ENCODE data around the gene ZBED2.
A peak's percentile ranks its signal among the peaks of the same experiment; 100 is the strongest.
"Not testable (repeated sequence)": the region's sequence is repeated elsewhere in the genome, so short reads cannot be mapped to it uniquely, and the experiment has no call there.

Gene ZBED2, protein sequence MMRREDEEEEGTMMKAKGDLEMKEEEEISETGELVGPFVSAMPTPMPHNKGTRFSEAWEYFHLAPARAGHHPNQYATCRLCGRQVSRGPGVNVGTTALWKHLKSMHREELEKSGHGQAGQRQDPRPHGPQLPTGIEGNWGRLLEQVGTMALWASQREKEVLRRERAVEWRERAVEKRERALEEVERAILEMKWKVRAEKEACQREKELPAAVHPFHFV

DNA sequence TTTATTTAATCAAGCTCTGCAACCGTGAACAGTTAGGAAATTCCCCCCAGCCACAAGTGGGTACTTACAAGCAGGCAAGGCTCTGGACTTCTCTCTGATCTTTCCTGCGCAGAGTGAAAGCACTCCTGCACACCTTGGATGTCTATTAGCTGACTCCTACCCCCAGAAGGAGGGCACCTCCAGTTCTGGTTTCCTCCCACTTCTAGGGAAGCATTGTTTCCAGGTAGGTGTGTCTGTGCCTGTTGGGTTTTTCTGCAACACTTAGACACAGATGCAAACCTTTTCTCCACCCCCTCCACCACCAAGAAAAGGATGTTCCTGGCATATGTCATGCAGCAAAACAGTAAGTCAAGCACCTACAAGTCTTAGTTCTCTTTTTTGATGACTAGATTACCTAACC, at the start of gene ZBED2:
Gene ZBED2 (minus strand): TSS at position 115 of the 400 bp plus-strand sequence. CDS start 1,145 bp downstream, outside the sequence.
- peak; percentile 56 for DNase-seq
- ATAC-seq, result peak; percentile 83

- DNase-seq (no peak), ATAC-seq (no peak)
Measured at GRCh38 chr3:111639316-111639715, 44.2 kb upstream of the ZBED2 start.

- DNase-seq (no peak), ATAC-seq (no peak)
Measured at GRCh38 chr3:111636366-111636885, 41.3 kb upstream of the ZBED2 start.

GRCh38 chr3:111635403-111635802, 40.3 kb upstream of the ZBED2 start:
- no peak for ATAC-seq
- DNase-seq, result no peak

- not testable (repeated sequence) for DNase-seq, ATAC-seq
Measured at GRCh38 chr3:111630638-111631037, 35.5 kb upstream of the ZBED2 start.

DNA sequence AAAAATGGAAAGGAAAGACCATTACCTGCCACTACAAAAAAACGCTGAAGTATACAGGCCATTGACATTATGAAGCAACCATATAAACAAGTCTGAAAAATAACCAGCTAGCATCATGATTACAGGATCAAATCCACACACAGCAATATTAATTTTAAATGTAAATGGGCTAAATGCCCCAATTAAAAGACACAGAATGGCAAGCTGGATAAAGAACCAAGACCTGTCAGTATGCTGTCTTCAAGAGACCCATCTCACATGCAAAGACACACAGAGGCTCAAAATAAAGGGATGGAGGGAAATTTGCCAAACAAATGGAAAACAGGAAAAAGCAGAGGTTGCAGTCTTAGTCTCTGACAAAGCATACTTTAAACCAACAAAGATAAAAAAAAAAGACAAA, 33.9 kb upstream of the ZBED2 start:
- ATAC-seq, DNase-seq: not testable (repeated sequence)

DNA sequence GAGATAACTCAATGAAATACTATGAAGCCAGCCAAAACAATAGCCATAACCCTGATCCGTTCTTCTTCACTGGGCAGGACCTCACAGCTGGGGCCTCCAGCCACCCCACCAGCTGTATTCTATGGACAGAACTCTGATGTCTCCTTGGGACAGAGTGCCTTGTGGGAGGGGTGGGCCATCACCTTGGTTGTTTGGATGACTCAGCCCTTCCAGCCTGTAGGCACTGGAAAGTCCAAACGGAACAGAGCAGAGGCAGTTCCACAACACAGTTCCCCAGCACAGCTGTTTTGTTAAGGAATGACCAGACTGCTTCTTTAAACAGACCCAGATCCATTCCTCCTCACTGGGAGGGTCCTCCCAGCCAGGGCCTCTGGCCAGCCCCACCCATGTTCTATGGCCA, 31.9 kb upstream of the ZBED2 start:
- DNase-seq (no peak), ATAC-seq (peak; percentile 40)

DNA sequence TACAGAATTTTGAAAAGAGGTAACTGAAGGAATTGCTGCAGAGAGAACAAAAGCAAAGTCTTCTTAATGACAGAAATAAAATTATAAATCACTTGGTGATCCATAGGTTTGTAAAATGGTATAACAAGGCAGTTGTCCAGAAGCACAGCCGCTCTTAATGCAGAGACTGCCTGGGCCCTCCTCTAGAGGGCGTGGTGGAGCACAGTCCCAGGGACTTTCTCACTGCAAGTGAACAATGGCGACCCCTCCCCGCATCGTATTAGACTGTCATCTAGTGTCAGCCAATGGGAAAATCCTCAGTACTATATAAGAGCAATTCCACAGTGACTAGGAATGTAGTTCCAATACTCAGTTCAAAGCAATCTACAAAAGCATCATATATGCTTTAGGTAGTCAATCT, 26.4 kb upstream of the ZBED2 start:
- DNase-seq (peak; percentile 71), ATAC-seq (no peak)

DNA sequence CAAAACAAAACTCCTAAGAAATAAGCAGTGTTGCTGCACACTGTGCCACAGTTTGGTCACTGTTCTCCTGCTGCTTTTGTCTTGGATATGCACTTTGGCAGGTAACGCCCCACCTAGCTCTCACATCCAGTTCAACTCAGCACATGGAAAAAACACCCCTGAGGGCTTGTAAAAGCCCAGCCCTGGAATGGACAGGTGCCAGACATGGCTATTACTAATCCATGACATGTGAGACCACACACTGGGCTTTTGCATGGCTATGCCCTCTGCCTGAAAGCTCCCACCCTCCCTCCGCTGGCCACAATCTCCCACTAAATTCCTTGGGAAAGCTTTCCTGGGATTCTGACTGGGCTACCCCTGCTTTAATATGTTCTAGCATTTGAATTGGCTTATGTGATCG, 24.7 kb upstream of the ZBED2 start:
- ATAC-seq (no peak), DNase-seq (no peak)

- DNase-seq (no peak), ATAC-seq (no peak)
Measured at GRCh38 chr3:111618945-111619344, 23.8 kb upstream of the ZBED2 start.

GRCh38 chr3:111617912-111618601, 22.9 kb upstream of the ZBED2 start:
- ATAC-seq (no peak), DNase-seq (peak; percentile 33)

DNA sequence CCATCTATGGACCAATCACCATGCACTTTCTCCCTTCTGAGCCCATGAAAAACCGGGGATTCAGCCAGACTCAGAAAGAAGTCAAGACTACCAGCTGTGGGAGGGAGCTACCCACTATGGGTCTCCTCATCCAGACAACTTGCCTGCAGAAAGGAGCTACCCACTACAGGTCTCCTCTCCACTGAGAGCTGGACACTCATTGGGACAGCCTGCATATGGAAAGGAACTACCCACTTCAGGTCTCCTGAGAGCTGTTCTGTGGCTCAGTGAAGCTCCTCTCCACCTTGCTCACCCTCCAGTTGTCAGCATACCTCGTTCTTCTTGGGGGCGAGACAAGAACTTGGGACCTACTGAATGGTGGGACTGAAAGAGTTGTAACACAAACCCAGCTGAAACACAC, 22.3 kb upstream of the ZBED2 start:
- DNase-seq, result peak; percentile 24
- ATAC-seq, result no peak

DNA sequence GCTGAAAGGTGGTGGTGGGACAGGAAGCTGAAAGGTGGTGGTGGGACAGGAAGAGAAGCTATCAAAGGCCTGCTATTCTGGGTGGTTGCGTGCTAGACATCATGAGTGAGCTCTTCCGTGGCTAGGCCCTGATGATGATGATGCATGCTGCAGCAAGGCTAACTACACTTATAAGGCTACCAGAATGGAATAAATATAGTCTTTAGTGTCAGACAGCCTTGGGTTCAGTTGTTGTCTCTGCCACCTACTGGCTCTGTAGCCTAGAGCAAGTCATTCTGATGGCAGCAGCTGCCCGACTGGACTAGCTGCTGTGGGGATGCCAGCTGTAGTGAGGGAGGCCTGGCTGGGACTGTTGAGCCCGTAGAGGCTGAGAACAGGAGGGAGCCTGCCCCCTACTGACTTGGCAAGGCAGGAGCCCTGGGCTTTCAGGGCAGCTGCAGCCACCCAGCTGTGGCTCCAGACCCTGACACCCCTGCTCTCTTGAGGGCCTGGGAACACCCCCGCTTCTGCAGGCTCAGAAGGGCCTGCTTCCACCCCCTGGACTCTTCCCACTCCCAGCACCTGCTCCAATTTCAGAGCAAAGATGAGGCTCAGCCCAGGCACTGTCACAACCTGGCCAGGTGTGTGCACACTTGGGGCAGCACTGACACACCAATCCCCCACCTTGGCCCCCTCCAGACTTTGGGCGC, 21.4 kb upstream of the ZBED2 start:
- peak; percentile 74 for DNase-seq

DNA sequence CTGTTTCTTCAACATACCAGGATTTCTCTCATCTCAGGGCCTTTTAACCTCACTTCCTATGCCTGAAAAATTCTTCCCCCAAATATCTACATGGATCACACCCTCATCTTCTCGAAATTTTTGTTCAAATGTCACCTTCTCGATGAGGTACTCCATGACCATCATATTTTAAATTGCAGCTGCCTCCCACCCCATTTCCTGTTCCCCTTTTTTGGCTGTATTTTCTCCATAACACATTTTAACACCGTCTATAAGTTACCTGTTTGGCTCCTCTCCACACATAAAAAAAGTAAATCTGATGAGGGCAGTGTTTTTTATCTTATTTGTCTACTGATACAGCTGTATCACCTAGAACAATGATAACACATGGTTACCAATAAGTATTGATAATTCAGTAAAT, 20.7 kb upstream of the ZBED2 start:
- no peak for DNase-seq
- no peak for ATAC-seq

More for the DNA sequence above, 21.4 kb upstream of the ZBED2 start:
- peak; percentile 87 for ATAC-seq

DNA sequence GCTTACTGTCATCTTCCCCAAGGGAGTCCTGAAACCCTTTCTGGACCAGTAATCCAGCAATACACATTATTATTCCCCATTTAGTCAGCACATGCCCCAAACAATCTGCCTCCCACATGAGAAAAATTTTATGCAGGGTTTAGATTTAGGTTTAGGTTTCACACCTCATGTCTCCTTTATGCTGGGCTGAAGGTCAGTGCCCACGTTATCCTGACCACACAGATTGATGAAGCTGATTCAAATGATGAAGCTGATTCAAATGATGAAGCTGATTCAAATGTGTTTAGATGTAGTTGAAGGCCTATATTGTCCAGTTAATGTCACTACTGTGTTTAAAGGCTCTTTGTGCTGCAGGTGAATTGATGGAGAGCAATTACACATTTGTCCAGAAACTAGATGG, 18.1 kb upstream of the ZBED2 start:
- DNase-seq (no peak), ATAC-seq (peak; percentile 24)

DNA sequence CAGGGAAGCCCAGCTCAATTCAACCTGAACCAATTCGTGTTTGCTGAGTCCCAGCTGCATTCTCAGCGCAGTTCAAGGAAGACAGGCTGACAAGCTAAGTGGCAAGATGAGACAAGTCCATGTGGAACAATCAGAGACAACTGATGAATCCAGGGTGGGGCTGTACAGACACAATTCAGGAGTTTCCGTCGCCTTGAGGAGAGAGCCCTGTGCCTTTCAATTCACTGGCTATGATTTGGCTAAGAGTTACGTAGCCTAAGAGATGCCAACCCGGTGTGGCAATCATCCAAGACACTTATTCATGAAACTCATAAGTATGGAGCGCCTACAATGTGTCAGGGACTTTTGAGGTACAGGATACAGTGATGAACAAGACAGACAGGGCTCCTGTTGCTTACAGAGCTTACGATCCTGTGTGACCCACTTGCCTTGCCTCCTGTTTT, 15.5 kb upstream of the ZBED2 start:
- ATAC-seq (peak; percentile 38), DNase-seq (no peak)

GRCh38 chr3:111610189-111610588, 15.0 kb upstream of the ZBED2 start:
- DNase-seq (no peak), ATAC-seq (peak; percentile 45)

GRCh38 chr3:111609700-111610099, 14.6 kb upstream of the ZBED2 start:
- DNase-seq (no peak), ATAC-seq (no peak)

DNA sequence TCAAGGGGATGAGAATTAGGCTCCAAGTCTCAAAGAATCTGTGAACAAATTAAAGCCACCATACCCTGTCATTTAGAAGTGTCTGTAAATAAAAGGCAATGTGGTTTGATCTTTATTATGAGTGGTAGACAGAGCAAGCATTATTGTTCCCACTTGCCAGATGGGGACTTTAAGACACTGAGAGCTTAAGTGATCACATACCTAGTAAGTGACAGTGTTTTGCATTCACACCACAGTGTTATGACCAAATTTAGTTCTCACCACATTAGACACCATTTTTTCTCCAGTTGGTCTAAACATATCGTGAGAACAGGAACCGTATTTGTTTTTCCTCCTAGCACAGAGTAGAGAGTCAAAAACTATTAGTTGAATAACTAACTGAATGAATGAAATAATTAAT, 13.2 kb upstream of the ZBED2 start:
- ATAC-seq, result peak; percentile 36
- DNase-seq, result no peak

GRCh38 chr3:111607240-111607920, 12.2 kb upstream of the ZBED2 start:
- ATAC-seq (no peak), DNase-seq (no peak)

DNA sequence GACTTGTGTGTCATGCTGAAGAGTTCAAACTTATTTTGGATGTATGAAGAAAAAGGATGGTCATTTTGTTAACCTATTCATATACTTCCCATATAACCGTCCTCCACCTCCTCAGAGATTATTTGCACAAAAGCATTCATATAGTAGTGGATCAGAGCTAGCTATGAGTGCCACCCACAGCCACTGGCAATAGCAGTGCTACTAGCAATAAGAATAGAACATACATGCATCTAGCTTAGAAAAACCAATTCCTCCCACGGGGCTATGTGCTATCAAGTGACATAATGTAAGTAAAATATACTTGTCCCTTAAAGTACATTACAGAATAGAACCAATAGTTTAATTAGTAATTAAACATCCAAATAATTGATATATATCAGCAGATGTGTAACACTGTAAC, 10.3 kb upstream of the ZBED2 start:
- ATAC-seq (peak; percentile 20), DNase-seq (no peak)

DNA sequence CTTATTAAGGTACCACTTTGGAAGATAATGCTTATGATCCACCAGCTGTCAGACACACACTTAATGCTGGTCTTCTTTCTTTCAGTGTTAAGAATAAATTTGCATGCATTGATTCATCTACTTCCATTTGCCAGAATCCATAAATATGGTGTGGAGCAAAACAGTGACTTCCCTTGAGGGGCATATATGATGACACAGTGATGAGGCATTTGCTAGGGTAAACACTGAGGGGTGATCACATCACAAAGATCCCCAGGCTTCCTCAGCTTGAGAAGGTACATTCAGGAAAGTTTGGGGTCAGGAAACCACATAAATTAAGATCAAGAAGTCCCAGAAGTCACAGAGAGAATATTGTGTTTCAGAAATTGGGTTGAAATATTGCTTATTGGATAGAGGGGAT, 9.9 kb upstream of the ZBED2 start:
- ATAC-seq (peak; percentile 77), DNase-seq (no peak)
